K562 (cell line): ENCODE results near the gene NR2C2AP. TPM values are rescaled to one million over a fixed set of nuclear protein-coding genes. Genes with fewer than 3 reads are reported as not detected.
A peak's percentile ranks its signal among the peaks of the same experiment; 100 is the strongest.

ENCODE experiments used
- ATAC-seq: fragments of 200-7000 bp; cut with Tn5 transposase; 3 replicates; pipeline ENCODE4 v1.9.1; 2020; ENCODE audit warnings: moderate library complexity
- BruUV-seq: library from RNA; stranded (reverse); fragments of 400-500 nt; replicated peaks from 2 replicates; lab custom pipeline; 2021; lab: Mats Ljungman, UMichigan
- CTCF ChIA-PET: fragments of 300-600 bp; formaldehyde crosslinking; extraction: SDS; loops from one replicate; lab custom pipeline; 2021; ENCODE audit warnings: low intra/inter-chr PET ratio; lab: Yijun Ruan, JAX
- POLR2A ChIA-PET: fragments of 300-600, 350-650 bp; sonication (Branson Sonifier 250); formaldehyde crosslinking; extraction: SDS; loops from one replicate; lab custom pipeline; 2021; ENCODE audit warnings: antibody characterized with exemption, inconsistent platforms; lab: Yijun Ruan, JAX
- DNase-seq, 4 experiments: peaks; one replicate each; pipeline versions ENCODE4 v3.0.0 to v3.0.0-alpha.2; 2011 to 2018; ENCODE audit warnings: low spot score in 3 of 4, mixed read lengths in 3 of 4; ENCODE audit errors: extremely low read depth in 1 of 4
- FAIRE-seq: peaks from 2 replicates; lab custom pipeline; 2011; peaks lifted over from hg19 to GRCh38; lab: Jason Lieb, UNC
- H2AFZ ChIP-seq: 2 replicates; pipeline ENCODE4 v1.6.0; 2011; ENCODE audit warnings: low read depth, low read length, control low read depth, inconsistent platforms
- H3K27ac ChIP-seq: fragments of 200-600 bp; 3 replicates; pipeline ENCODE4 v1.8.0; 2011; ENCODE audit warnings: low read depth, mild to moderate bottlenecking, control low read depth, inconsistent platforms, low read length, moderate library complexity, mixed read lengths; ENCODE audit errors: extremely low read depth
- H3K27me3 ChIP-seq, 2 experiments: fragments of 300-600 bp in 1 of 2; 2 replicates in 1 of 2; 3 replicates in 1 of 2; pipeline versions ENCODE4 v1.6.0 to v1.8.0; 2011; ENCODE audit warnings: inconsistent platforms in 2 of 2, low read length in 2 of 2, mild to moderate bottlenecking in 1 of 2, mixed read lengths in 1 of 2, moderate library complexity in 1 of 2; ENCODE audit not compliant: control insufficient read depth in 2 of 2, insufficient read depth in 2 of 2
- H3K36me3 ChIP-seq: fragments of 300-600 bp; 3 replicates; pipeline ENCODE4 v1.8.0; 2011; ENCODE audit warnings: mild to moderate bottlenecking, low read length, inconsistent platforms; ENCODE audit not compliant: control insufficient read depth, insufficient read depth
- H3K4me1 ChIP-seq, 2 experiments: fragments of 200-600 bp in 1 of 2; replicated peaks in 1 of 2; 2 replicates in 1 of 2; 3 replicates in 1 of 2; pipeline versions ENCODE4 v1.5.1 to v1.8.0; 2011; ENCODE audit warnings: inconsistent platforms in 2 of 2, low read length in 2 of 2, mild to moderate bottlenecking in 1 of 2, mixed read lengths in 1 of 2, moderate library complexity in 1 of 2; ENCODE audit not compliant: control insufficient read depth in 2 of 2, insufficient read depth in 2 of 2
- H3K4me2 ChIP-seq: 2 replicates; pipeline ENCODE4 v1.6.1; 2011; ENCODE audit warnings: low read length, control low read depth, inconsistent platforms, mixed read lengths; ENCODE audit not compliant: insufficient read depth
- H3K4me3 ChIP-seq: fragments of 200-600 bp; sonication (generic), shearing (Covaris generic); 2 replicates; pipeline ENCODE4 v1.5.1; 2016; ENCODE audit warnings: control low read depth, inconsistent platforms
- H3K79me2 ChIP-seq: fragments of 200-600 bp; 3 replicates; pipeline ENCODE4 v1.8.0; 2011; ENCODE audit warnings: low read length, inconsistent platforms; ENCODE audit not compliant: control insufficient read depth, insufficient read depth
- H3K9ac ChIP-seq, 2 experiments: 2 replicates each; pipeline versions ENCODE4 v1.6.0 to v1.6.1; 2011; ENCODE audit warnings: low read depth in 2 of 2, low read length in 2 of 2, control low read depth in 1 of 2, inconsistent platforms in 1 of 2, mild to moderate bottlenecking in 1 of 2, mixed read lengths in 1 of 2; ENCODE audit not compliant: insufficient read depth in 1 of 2
- H3K9me1 ChIP-seq: one replicate; pipeline ENCODE4 v1.6.0; 2011; ENCODE audit warnings: inconsistent platforms, mild to moderate bottlenecking, low read length, moderate library complexity; ENCODE audit not compliant: control insufficient read depth, insufficient read depth
- H3K9me3 ChIP-seq: replicated peaks from 2 replicates; pipeline ENCODE4 v1.5.1; 2011; ENCODE audit warnings: low read depth, low read length, inconsistent platforms; ENCODE audit not compliant: control insufficient read depth, insufficient read depth
- H4K20me1 ChIP-seq: replicated peaks from 2 replicates; pipeline ENCODE4 v1.6.1; 2011; ENCODE audit warnings: low read length, inconsistent platforms, mixed read lengths; ENCODE audit not compliant: control insufficient read depth, insufficient read depth
- BCOR ChIP-seq: fragments of 450-650 bp; IDR thresholded peaks from 2 replicates; pipeline ENCODE4 v1.6.1; 2016
- CCNT2 ChIP-seq: IDR thresholded peaks from 2 replicates; pipeline ENCODE4 v1.6.1; 2011; ENCODE audit warnings: borderline replicate concordance, low read depth, mild to moderate bottlenecking, moderate library complexity, mixed read lengths, low read length; ENCODE audit not compliant: insufficient read length; ENCODE audit errors: extremely low read depth
- CXXC5 ChIP-seq: fragments of 250-450 bp; sonication (Bioruptor Pico); IDR thresholded peaks from 2 replicates; pipeline ENCODE4 v1.8.0; 2022; ENCODE audit warnings: inconsistent platforms, mild to moderate bottlenecking, moderate library complexity
- DACH1 ChIP-seq: fragments of 450-650 bp; IDR thresholded peaks from 2 replicates; pipeline ENCODE4 v1.6.1; 2018; ENCODE audit not compliant: partially characterized antibody
- ILF3 ChIP-seq: fragments of 450-650 bp; IDR thresholded peaks from 2 replicates; pipeline ENCODE4 v1.6.1; 2018; ENCODE audit warnings: antibody characterized with exemption, mild to moderate bottlenecking, moderate library complexity, borderline replicate concordance
- KDM1A ChIP-seq, 2 experiments: fragments of 450-650 bp; IDR thresholded peaks; 2 replicates each; pipeline ENCODE4 v1.6.1; 2016; ENCODE audit warnings: mild to moderate bottlenecking in 2 of 2
- MIER1 ChIP-seq: fragments of 450-650 bp; IDR thresholded peaks from 2 replicates; pipeline ENCODE4 v1.6.1; 2016; ENCODE audit warnings: antibody characterized with exemption, mild to moderate bottlenecking, low read depth
- PCBP2 ChIP-seq: fragments of 200-400 bp; formaldehyde crosslinking; IDR thresholded peaks from 2 replicates; pipeline ENCODE4 v1.6.1; 2018; ENCODE audit warnings: low read length, low read depth, mild to moderate bottlenecking, moderate library complexity; ENCODE audit not compliant: poor library complexity, severe bottlenecking
- RBM25 ChIP-seq: fragments of 200-400 bp; formaldehyde crosslinking; IDR thresholded peaks from 2 replicates; pipeline ENCODE4 v1.6.1; 2018; ENCODE audit warnings: low read length, low read depth, moderate library complexity; ENCODE audit not compliant: severe bottlenecking
- SRSF7 ChIP-seq: fragments of 200-400 bp; formaldehyde crosslinking; optimal IDR thresholded peaks from 2 replicates; pipeline ENCODE3; 2017; ENCODE audit warnings: mild to moderate bottlenecking, low read depth, low read length
- TEAD1 ChIP-seq, 2 experiments: fragments of 450-650 bp in 1 of 2; sonication (generic) in 1 of 2; formaldehyde crosslinking; IDR thresholded peaks; 2 replicates each; pipeline versions ENCODE4 v1.4.0 to v1.8.0; 2020 to 2022; ENCODE audit warnings: mild to moderate bottlenecking in 2 of 2, missing genetic modification reagents in 1 of 2
- ZC3H4 ChIP-seq: sonication (generic); formaldehyde crosslinking; IDR thresholded peaks from 2 replicates; pipeline ENCODE4 v1.9.0; 2021; ENCODE audit warnings: missing genetic modification reagents, borderline replicate concordance
- ZNF146 ChIP-seq: IDR thresholded peaks from one replicate; pipeline ENCODE4 v1.6.1; 2018; ENCODE audit warnings: missing compliant biosample characterization; ENCODE audit not compliant: unreplicated experiment
- ZNF324 ChIP-seq: fragments of 250-450 bp; sonication (Bioruptor Pico); IDR thresholded peaks from 2 replicates; pipeline ENCODE4 v1.4.0; 2020; ENCODE audit warnings: mild to moderate bottlenecking
- ZNF707 ChIP-seq: fragments of 250-450 bp; sonication (Bioruptor Pico); conservative IDR thresholded peaks from 2 replicates; pipeline ENCODE4 v1.8.0; 2022; ENCODE audit warnings: inconsistent platforms, mild to moderate bottlenecking, moderate library complexity
- in situ Hi-C: fragments of 300-500 bp; cut with MboI; formaldehyde crosslinking; loops from 4 replicates; pipeline ENCODE4 v1.15.0; 2018; ENCODE audit warnings: inconsistent platforms, mixed read lengths
- intact Hi-C: fragments of 100-400 bp; cut with micrococcal nuclease; formaldehyde crosslinking; loops from 2 replicates; pipeline ENCODE4 v1.14.2; 2022
- polyA plus RNA-seq, 8 experiments: library from polyadenylated mRNA; depleted of rRNA in 4 of 8; stranded (reverse) in 5 of 8; unstranded in 3 of 8; fragments of >200 nt; fragmentation: Nextera tagmentation in 2 of 8; fragmentation: Illumina TruSeq in 1 of 8; extraction: Ambion mirVana in 2 of 8; extraction: Trizol in 1 of 8; gene quantifications; 2 replicates each; pipeline versions ENCODE4 v1.2.1 to v1.2.3, GENCODE V29; 2011 to 2014; ENCODE audit warnings: inconsistent platforms in 1 of 8, missing spikeins in 1 of 8
- total RNA-seq, 7 experiments: library from RNA; depleted of rRNA in 6 of 7; stranded (reverse); fragments of >200 nt in 6 of 7; fragmentation: Illumina TruSeq in 2 of 7; extraction: Trizol in 2 of 7; gene quantifications; 2 replicates each; pipeline versions ENCODE4 v1.2.1 to v1.2.3, GENCODE V29; 2011 to 2021; ENCODE audit warnings: low replicate concordance in 1 of 7
- TF ChIP-seq, protein P1 (sequence below): sonication (generic); formaldehyde crosslinking; IDR thresholded peaks from 2 replicates; pipeline ENCODE4 v1.8.0; 2023; ENCODE audit warnings: mild to moderate bottlenecking, missing genetic modification reagents
- TF ChIP-seq, protein P2 (sequence below): fragments of 450-650 bp; formaldehyde crosslinking; IDR thresholded peaks from 2 replicates; pipeline ENCODE4 v1.4.0; 2020; ENCODE audit warnings: mild to moderate bottlenecking

NR2C2AP gene
- total and polyA plus RNA-seq, 9 of the 15 experiments (the other 6 are each of a cell fraction or from before 2014, with no cell fraction given), result 23.7 to 77.4 (median 32.4) TPM

DNA sequence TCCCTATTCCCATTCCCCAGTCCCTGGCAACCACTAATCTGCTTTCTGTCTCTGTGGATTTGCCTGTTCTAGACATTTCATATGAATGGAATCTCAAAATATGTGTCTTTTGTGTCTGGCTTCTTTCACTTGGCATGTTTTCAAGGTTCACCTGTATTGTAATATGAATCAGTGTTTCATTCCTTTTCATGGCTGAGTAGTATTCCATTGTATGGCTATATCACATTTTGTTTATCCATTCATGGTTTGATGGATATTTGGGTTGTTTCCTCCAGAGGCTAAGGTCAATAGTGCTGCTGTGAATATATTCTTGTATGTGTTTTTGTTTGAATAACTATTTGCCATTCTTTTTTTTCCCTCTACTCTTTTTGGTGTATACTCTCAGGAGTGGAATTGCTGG, 33.0 kb upstream of the NR2C2AP start:
- no peaks in the 10 kb centered on the region for H3K36me3 ChIP-seq
- H3K27me3 ChIP-seq, result peaks cover 10 to 22% of the 10 kb centered on the region in 2 experiments; a peak in 4 of 5 replicates
- intact Hi-C loops (no loop called here), in situ Hi-C loops (no loop called here)
- no peak overlapping the region for H2AFZ ChIP-seq
- H4K20me1 ChIP-seq, result no peaks in the 10 kb centered on the region
- H3K9ac ChIP-seq, result no peak overlapping the region
- POLR2A ChIA-PET, result no interaction called here
- no peaks in the 10 kb centered on the region for H3K79me2 ChIP-seq
- DNase-seq (no peak), ATAC-seq (no peak), FAIRE-seq (no peak)
- CTCF ChIA-PET, result no interaction called here
- H3K4me2 ChIP-seq, result no peak overlapping the region
- H3K4me1 ChIP-seq, result peaks cover 0 to 8% of the 10 kb centered on the region in 2 experiments; a peak in 2 of 5 replicates
- TF ChIP-seq ZC3H4 (CRISPR knock-in tag) (no peak), ZNF146 (CRISPR knock-in tag) (peak; percentile 94), TEAD1 (CRISPR knock-in tag; IDR thresholded peaks at IDR 0.05) (no peak), RBM25 (peak; percentile 53), KDM1A (IDR thresholded peaks at IDR 0.05) (peak; percentile 9 to 49; a peak in 3 of 4 replicates), SRSF7 (no peak), DACH1 (no peak), ILF3 (no peak), PCBP2 (no peak), CCNT2 (no peak), ZNF324 (CRISPR knock-in tag) (no peak), ZNF707 (CRISPR knock-in tag) (no peak), BCOR (peak; percentile 77), CXXC5 (CRISPR knock-in tag) (no peak), MIER1 (no peak)
- TF ChIP-seq, protein P1, sequence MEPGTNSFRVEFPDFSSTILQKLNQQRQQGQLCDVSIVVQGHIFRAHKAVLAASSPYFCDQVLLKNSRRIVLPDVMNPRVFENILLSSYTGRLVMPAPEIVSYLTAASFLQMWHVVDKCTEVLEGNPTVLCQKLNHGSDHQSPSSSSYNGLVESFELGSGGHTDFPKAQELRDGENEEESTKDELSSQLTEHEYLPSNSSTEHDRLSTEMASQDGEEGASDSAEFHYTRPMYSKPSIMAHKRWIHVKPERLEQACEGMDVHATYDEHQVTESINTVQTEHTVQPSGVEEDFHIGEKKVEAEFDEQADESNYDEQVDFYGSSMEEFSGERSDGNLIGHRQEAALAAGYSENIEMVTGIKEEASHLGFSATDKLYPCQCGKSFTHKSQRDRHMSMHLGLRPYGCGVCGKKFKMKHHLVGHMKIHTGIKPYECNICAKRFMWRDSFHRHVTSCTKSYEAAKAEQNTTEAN (CRISPR knock-in tag), result no peak
- TF ChIP-seq, protein P2, sequence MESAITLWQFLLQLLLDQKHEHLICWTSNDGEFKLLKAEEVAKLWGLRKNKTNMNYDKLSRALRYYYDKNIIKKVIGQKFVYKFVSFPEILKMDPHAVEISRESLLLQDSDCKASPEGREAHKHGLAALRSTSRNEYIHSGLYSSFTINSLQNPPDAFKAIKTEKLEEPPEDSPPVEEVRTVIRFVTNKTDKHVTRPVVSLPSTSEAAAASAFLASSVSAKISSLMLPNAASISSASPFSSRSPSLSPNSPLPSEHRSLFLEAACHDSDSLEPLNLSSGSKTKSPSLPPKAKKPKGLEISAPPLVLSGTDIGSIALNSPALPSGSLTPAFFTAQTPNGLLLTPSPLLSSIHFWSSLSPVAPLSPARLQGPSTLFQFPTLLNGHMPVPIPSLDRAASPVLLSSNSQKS (CRISPR knock-in tag), result no peak
- H3K9me3 ChIP-seq, result peaks cover 10% of the 10 kb centered on the region
- no peak overlapping the region for H3K4me3 ChIP-seq
- no peak overlapping the region for H3K27ac ChIP-seq
- no TSS peak for BruUV-seq
- H3K9me1 ChIP-seq, result no peaks in the 10 kb centered on the region
